Panc1 (cell line): ENCODE measurements around the gene CCM2. TPM values are rescaled to one million over a fixed set of nuclear protein-coding genes. Genes with fewer than 3 reads are reported as not detected.
"Not testable (repeated sequence)": the region's sequence is repeated elsewhere in the genome, so short reads cannot be mapped to it uniquely, and the experiment has no call there.

Experiments
- ATAC-seq: fragments of 200-7000 bp; cut with Tn5 transposase; 2 replicates; pipeline ENCODE4 v1.9.1; 2020; ENCODE audit warnings: mild to moderate bottlenecking, moderate library complexity
- BruUV-seq: library from RNA; stranded (reverse); fragments of 400-500 nt; replicated peaks from 2 replicates; lab custom pipeline; 2021; lab: Mats Ljungman, UMichigan
- CTCF ChIA-PET: fragments of 300-600 bp; sonication (Branson Sonifier 250); formaldehyde crosslinking; loops from one replicate; lab custom pipeline; 2022; ENCODE audit warnings: antibody characterized with exemption; lab: Charles Lee
- POLR2A ChIA-PET: fragments of 300-600 bp; sonication (Branson Sonifier 250); formaldehyde crosslinking; loops from one replicate; lab custom pipeline; 2022; ENCODE audit warnings: antibody characterized with exemption; lab: Charles Lee
- DNase-seq: peaks from one replicate; pipeline ENCODE4 v3.0.0-alpha.2; 2010; ENCODE audit warnings: low read depth, low spot score
- H3K27ac ChIP-seq: 2 replicates; pipeline ENCODE4 v1.5.1; 2011; ENCODE audit warnings: mild to moderate bottlenecking, low read length, inconsistent platforms
- H3K27me3 ChIP-seq: fragments of 200-500 bp; sonication (Bioruptor generic); 2 replicates; pipeline ENCODE4 v1.6.0; 2014; ENCODE audit warnings: low read length, inconsistent platforms; ENCODE audit not compliant: control insufficient read depth, insufficient read depth
- H3K36me3 ChIP-seq: fragments of 200-500 bp; sonication (Bioruptor generic); 2 replicates; pipeline ENCODE4 v1.5.1; 2014; ENCODE audit warnings: inconsistent platforms, mild to moderate bottlenecking, low read length, moderate library complexity; ENCODE audit not compliant: control insufficient read depth, insufficient read depth
- H3K4me1 ChIP-seq: 2 replicates; pipeline ENCODE4 v1.5.1; 2011; ENCODE audit warnings: inconsistent platforms, mild to moderate bottlenecking, low read length, moderate library complexity; ENCODE audit not compliant: control insufficient read depth, insufficient read depth
- H3K4me3 ChIP-seq, 2 experiments: 2 replicates each; pipeline ENCODE4 v1.5.1; 2011 to 2012; ENCODE audit warnings: low read depth in 2 of 2, low read length in 2 of 2, mild to moderate bottlenecking in 2 of 2, inconsistent platforms in 1 of 2, moderate library complexity in 1 of 2
- H3K9me3 ChIP-seq: fragments of 200-500 bp; sonication (Bioruptor generic); 2 replicates; pipeline ENCODE4 v1.5.1; 2014; ENCODE audit warnings: low read depth, mild to moderate bottlenecking, inconsistent platforms, low read length, moderate library complexity; ENCODE audit not compliant: control insufficient read depth, insufficient read depth
- CTCF ChIP-seq: fragments of 450-650 bp; IDR thresholded peaks from 2 replicates; pipeline ENCODE4 v1.5.1; 2017; ENCODE audit warnings: mild to moderate bottlenecking
- POLR2AphosphoS5 ChIP-seq: IDR thresholded peaks from 2 replicates; pipeline ENCODE4 v1.6.1; 2012; ENCODE audit warnings: mild to moderate bottlenecking, low read depth, low read length, moderate library complexity
- REST ChIP-seq, 2 experiments: IDR thresholded peaks; 2 replicates each; pipeline ENCODE4 v1.6.1; 2011 to 2012; ENCODE audit warnings: low read depth in 2 of 2, control low read depth in 1 of 2, low read length in 1 of 2, mild to moderate bottlenecking in 1 of 2, moderate library complexity in 1 of 2; ENCODE audit not compliant: insufficient read depth in 1 of 2
- SIN3A ChIP-seq: IDR thresholded peaks from 2 replicates; pipeline ENCODE4 v1.6.1; 2012; ENCODE audit warnings: low read depth, mild to moderate bottlenecking, low read length, moderate library complexity, borderline replicate concordance; ENCODE audit not compliant: insufficient read depth
- TCF7L2 ChIP-seq: IDR thresholded peaks from 2 replicates; pipeline ENCODE4 v1.6.1; 2011; ENCODE audit warnings: mild to moderate bottlenecking, low read depth, low read length, inconsistent platforms
- in situ Hi-C: cut with HindIII; loops from 2 replicates; pipeline ENCODE4 v1.10.0; 2016; ENCODE audit warnings: low sequenced_read_pairs, low pct_unique_long_range_greater_than_20kb
- intact Hi-C: fragments of 100-400 bp; cut with micrococcal nuclease; formaldehyde crosslinking; loops from one replicate; pipeline ENCODE4 v1.10.0; 2022; ENCODE audit not compliant: unreplicated experiment
- total RNA-seq: library from RNA; stranded (reverse); gene quantifications from one replicate; pipeline ENCODE4 v1.2.1, GENCODE V29; 2021; ENCODE audit not compliant: unreplicated experiment

The CCM2 gene
- total RNA-seq, 1 experiment from 2014 or later = 97.1 TPM

GRCh38 chr7:45033261-45033930 lies 33.4 kb downstream of the CCM2 start:
- Histone ChIP-seq H3K27me3 (no peaks in the 10 kb centered on the region), H3K27ac (no peak overlapping the region), H3K4me3 (no peak overlapping the region), H3K9me3 (no peaks in the 10 kb centered on the region), H3K36me3 (no peaks in the 10 kb centered on the region), H3K4me1 (no peaks in the 10 kb centered on the region)
- no peak for TF ChIP-seq TCF7L2
- no peak for TF ChIP-seq POLR2AphosphoS5
- no peak for TF ChIP-seq REST (IDR thresholded peaks at IDR 0.05; ENCODE audit: insufficient read depth in 1 of 2, low read depth in 2 of 2, low read length in 1 of 2)
- no peak for TF ChIP-seq CTCF
- TF ChIP-seq SIN3A = no peak
- ATAC-seq (no peak), DNase-seq (no peak)
- ChIA-PET POLR2A (no interaction called here), CTCF (interaction anchor here (0.6 to 0.7 kb wide), 2 partner anchors 12 to 20 kb away, joined by 3 to 8 read pairs; no protein-coding TSS in a partner anchor)
- intact Hi-C loops = loop anchor here (10.0 kb wide), 1 partner anchor 1391 kb away; no protein-coding TSS in a partner anchor
- in situ Hi-C loops = no loop called here
- BruUV-seq = TSS peak; percentile 5

- intact Hi-C loops (loop anchor here (10.0 kb wide), 1 partner anchor 1391 kb away; no protein-coding TSS in a partner anchor), in situ Hi-C loops (no loop called here)
- H3K4me3 ChIP-seq = no peak overlapping the region
- ChIA-PET POLR2A (no interaction called here), CTCF (interaction anchor here (0.7 kb wide), 2 partner anchors 20 to 139 kb away, joined by 3 read pairs; no protein-coding TSS in a partner anchor)
- H3K36me3 ChIP-seq = no peaks in the 10 kb centered on the region
- DNase-seq (no peak), ATAC-seq (no peak)
- H3K27ac ChIP-seq = no peak overlapping the region
- no peaks in the 10 kb centered on the region for H3K4me1 ChIP-seq
- H3K9me3 ChIP-seq = no peaks in the 10 kb centered on the region
- no peaks in the 10 kb centered on the region for H3K27me3 ChIP-seq
- BruUV-seq = no TSS peak
- TF ChIP-seq SIN3A (no peak), CTCF (no peak), TCF7L2 (no peak), POLR2AphosphoS5 (no peak), REST (IDR thresholded peaks at IDR 0.05; ENCODE audit: insufficient read depth in 1 of 2, low read depth in 2 of 2, low read length in 1 of 2) (no peak)
These were observed 33.9 kb downstream of the CCM2 start for GRCh38 chr7:45033931-45034290.

GRCh38 chr7:45034710-45035109 lies 34.7 kb downstream of the CCM2 start:
- H3K36me3 ChIP-seq, in situ Hi-C loops, ATAC-seq, H3K27ac ChIP-seq, H3K27me3 ChIP-seq, DNase-seq, H3K4me3 ChIP-seq, H3K4me1 ChIP-seq, BruUV-seq, H3K9me3 ChIP-seq, POLR2A ChIA-PET: not testable (repeated sequence)
- CTCF ChIA-PET = interaction anchor here (0.7 kb wide), 1 partner anchor 139 kb away, joined by 3 read pairs; no protein-coding TSS in a partner anchor
- intact Hi-C loops = loop anchor here (10.0 kb wide), 1 partner anchor 1390 kb away; no protein-coding TSS in a partner anchor
